H1 (cell line): ENCODE data around the gene EXOC3L1. TPM values are rescaled to one million over a fixed set of nuclear protein-coding genes. Genes with fewer than 3 reads are reported as not detected.

Experiments
- CTCF ChIA-PET: fragments of 300-600 bp; sonication (Branson Sonifier 250); formaldehyde crosslinking; loops from one replicate; lab custom pipeline; 2021; ENCODE audit not compliant: partially characterized antibody; lab: Charles Lee
- POLR2A ChIA-PET: fragments of 300-600 bp; sonication (Branson Sonifier 250); formaldehyde crosslinking; loops from one replicate; lab custom pipeline; 2021; ENCODE audit warnings: inconsistent platforms; ENCODE audit not compliant: partially characterized antibody; lab: Charles Lee
- DNase-seq, 2 experiments: peaks; one replicate each; pipeline versions ENCODE4 v3.0.0 to v3.0.0-alpha.2; 2010 to 2022; ENCODE audit warnings: low spot score in 2 of 2, low read depth in 1 of 2, mixed read lengths in 1 of 2
- FAIRE-seq: peaks from 2 replicates; lab custom pipeline; 2011; peaks lifted over from hg19 to GRCh38; lab: Jason Lieb, UNC
- H2AFZ ChIP-seq: 2 replicates; pipeline ENCODE4 v1.8.1; 2012; ENCODE audit warnings: low read length, inconsistent platforms
- H2AK5ac ChIP-seq: 2 replicates; pipeline ENCODE4 v1.6.1; 2013; ENCODE audit warnings: low read depth, low read length
- H2BK120ac ChIP-seq: replicated peaks from 2 replicates; pipeline ENCODE3; 2013; ENCODE audit warnings: low read depth, low read length, inconsistent platforms
- H2BK12ac ChIP-seq: 2 replicates; pipeline ENCODE4 v1.6.1; 2013; ENCODE audit warnings: low read depth, low read length
- H2BK15ac ChIP-seq: 2 replicates; pipeline ENCODE4 v1.6.1; 2013; ENCODE audit warnings: low read length
- H2BK20ac ChIP-seq: 2 replicates; pipeline ENCODE4 v1.6.1; 2013; ENCODE audit warnings: low read length
- H2BK5ac ChIP-seq: 2 replicates; pipeline ENCODE4 v1.6.1; 2013; ENCODE audit warnings: low read depth, low read length
- H3K14ac ChIP-seq: 2 replicates; pipeline ENCODE4 v1.6.1; 2013; ENCODE audit warnings: inconsistent platforms; ENCODE audit not compliant: insufficient read length
- H3K18ac ChIP-seq: 2 replicates; pipeline ENCODE4 v1.6.1; 2013; ENCODE audit warnings: low read length; ENCODE audit errors: extremely low read depth
- H3K23ac ChIP-seq: 2 replicates; pipeline ENCODE4 v1.6.1; 2013; ENCODE audit warnings: inconsistent platforms; ENCODE audit not compliant: insufficient read length
- H3K23me2 ChIP-seq: 2 replicates; pipeline ENCODE4 v1.6.1; 2013; ENCODE audit warnings: low read depth, low read length
- H3K27ac ChIP-seq: 2 replicates; pipeline ENCODE4 v1.6.1; 2011; ENCODE audit warnings: low read depth, low read length, inconsistent platforms
- H3K27me3 ChIP-seq, 4 experiments: replicated peaks in 1 of 4; 1 replicate in 1 of 4; 2 replicates in 3 of 4; pipeline versions ENCODE4 v1.6.1 to v1.8.1; 2011 to 2013; ENCODE audit warnings: low read length in 3 of 4, mild to moderate bottlenecking in 3 of 4, inconsistent platforms in 2 of 4, mixed read lengths in 2 of 4, moderate library complexity in 1 of 4; ENCODE audit not compliant: control insufficient read depth in 3 of 4, insufficient read depth in 3 of 4; ENCODE audit errors: extremely low read depth in 1 of 4
- H3K36me3 ChIP-seq, 4 experiments: 2 replicates each; pipeline versions ENCODE4 v1.6.1 to v1.8.1; 2011 to 2013; ENCODE audit warnings: mild to moderate bottlenecking in 4 of 4, low read length in 3 of 4, moderate library complexity in 2 of 4, control low read depth in 1 of 4, inconsistent platforms in 1 of 4; ENCODE audit not compliant: insufficient read depth in 4 of 4, control insufficient read depth in 2 of 4
- H3K4ac ChIP-seq: replicated peaks from 2 replicates; pipeline ENCODE3; 2013; ENCODE audit warnings: low read length, low read depth, mixed read lengths, inconsistent platforms; ENCODE audit not compliant: insufficient read length
- H3K4me1 ChIP-seq, 4 experiments: replicated peaks in 1 of 4; 1 replicate in 1 of 4; 2 replicates in 3 of 4; pipeline versions ENCODE4 v1.6.1 to v1.8.1; 2011 to 2013; ENCODE audit warnings: low read length in 3 of 4, inconsistent platforms in 2 of 4, mixed read lengths in 1 of 4; ENCODE audit not compliant: insufficient read depth in 4 of 4, control insufficient read depth in 3 of 4
- H3K4me2 ChIP-seq, 2 experiments: 2 replicates each; pipeline versions ENCODE4 v1.6.1 to v1.8.1; 2011 to 2013; ENCODE audit warnings: low read depth in 2 of 2, low read length in 2 of 2, control low read depth in 1 of 2, inconsistent platforms in 1 of 2, mild to moderate bottlenecking in 1 of 2; ENCODE audit not compliant: insufficient read depth in 1 of 2
- H3K4me3 ChIP-seq, 4 experiments: fragments of 200-600, 300-600 bp in 1 of 4; sonication (generic), shearing (Covaris generic), sonication (Bioruptor Twin) in 1 of 4; 2 replicates each; pipeline versions ENCODE4 v1.5.1 to v1.8.1; 2011 to 2016; ENCODE audit warnings: low read length in 4 of 4, low read depth in 3 of 4, control low read depth in 2 of 4, inconsistent platforms in 2 of 4, mild to moderate bottlenecking in 2 of 4, mixed read lengths in 1 of 4, moderate library complexity in 1 of 4; ENCODE audit not compliant: insufficient read depth in 2 of 4; ENCODE audit errors: extremely low read depth in 1 of 4
- H3K56ac ChIP-seq: replicated peaks from 2 replicates; pipeline ENCODE3; 2013; ENCODE audit warnings: low read depth, mild to moderate bottlenecking, mixed read lengths, low read length, inconsistent platforms; ENCODE audit not compliant: insufficient read length
- H3K79me1 ChIP-seq: 2 replicates; pipeline ENCODE4 v1.6.1; 2013; ENCODE audit warnings: low read depth, low read length, control low read depth
- H3K79me2 ChIP-seq, 2 experiments: 2 replicates each; pipeline versions ENCODE4 v1.6.1 to v1.8.1; 2012 to 2013; ENCODE audit warnings: low read length in 2 of 2, mild to moderate bottlenecking in 2 of 2, inconsistent platforms in 1 of 2; ENCODE audit not compliant: insufficient read depth in 2 of 2, control insufficient read depth in 1 of 2
- H3K9ac ChIP-seq, 4 experiments: replicated peaks in 1 of 4; 1 replicate in 1 of 4; 2 replicates in 3 of 4; pipeline versions ENCODE4 v1.6.1 to v1.8.1; 2011 to 2013; ENCODE audit warnings: low read depth in 3 of 4, low read length in 3 of 4, control low read depth in 2 of 4, mild to moderate bottlenecking in 2 of 4, moderate library complexity in 2 of 4, inconsistent platforms in 1 of 4; ENCODE audit errors: extremely low read depth in 1 of 4
- H3K9me3 ChIP-seq, 2 experiments: 2 replicates each; pipeline versions ENCODE4 v1.6.1 to v1.8.1; 2012 to 2013; ENCODE audit warnings: mild to moderate bottlenecking in 2 of 2, moderate library complexity in 2 of 2, control low read depth in 1 of 2, inconsistent platforms in 1 of 2, low read depth in 1 of 2, low read length in 1 of 2, mixed read lengths in 1 of 2; ENCODE audit not compliant: insufficient read depth in 2 of 2
- H4K20me1 ChIP-seq, 2 experiments: replicated peaks in 1 of 2; 2 replicates each; pipeline versions ENCODE3 to v1.8.1; 2011 to 2013; ENCODE audit warnings: inconsistent platforms in 2 of 2, low read length in 2 of 2, mild to moderate bottlenecking in 1 of 2; ENCODE audit not compliant: insufficient read depth in 2 of 2, control insufficient read depth in 1 of 2
- H4K5ac ChIP-seq: 2 replicates; pipeline ENCODE4 v1.6.1; 2013; ENCODE audit warnings: low read length, low read depth, mixed read lengths, inconsistent platforms; ENCODE audit not compliant: insufficient read length
- H4K8ac ChIP-seq: 2 replicates; pipeline ENCODE4 v1.8.0; 2013; ENCODE audit warnings: mild to moderate bottlenecking, moderate library complexity, low read length, inconsistent platforms; ENCODE audit not compliant: insufficient read depth; ENCODE audit errors: extremely low read depth
- H4K91ac ChIP-seq: replicated peaks from 2 replicates; pipeline ENCODE3; 2013; ENCODE audit warnings: low read length, mixed read lengths, inconsistent platforms; ENCODE audit not compliant: insufficient read length
- ATF2 ChIP-seq: IDR thresholded peaks from 2 replicates; pipeline ENCODE4 v1.6.1; 2012; ENCODE audit warnings: low read length, inconsistent platforms
- JUN ChIP-seq: IDR thresholded peaks from 2 replicates; pipeline ENCODE4 v1.6.1; 2011; ENCODE audit warnings: low read depth, mild to moderate bottlenecking, improper control_type of control experiment, low read length
- KDM1A ChIP-seq: fragments of 200-600, 300-600 bp; sonication (generic); IDR thresholded peaks from 2 replicates; pipeline ENCODE4 v1.7.1; 2016; ENCODE audit warnings: mild to moderate bottlenecking, low read length, borderline replicate concordance
- SIRT6 ChIP-seq: IDR thresholded peaks from one replicate; pipeline ENCODE4 v1.7.1; 2012; ENCODE audit warnings: low read length, inconsistent platforms
- TEAD4 ChIP-seq: IDR thresholded peaks from 2 replicates; pipeline ENCODE4 v1.6.1; 2012; ENCODE audit warnings: low read depth, low read length, inconsistent platforms, mixed read lengths
- YY1 ChIP-seq: IDR thresholded peaks from 2 replicates; pipeline ENCODE4 v1.6.1; 2011; ENCODE audit warnings: low read depth, mild to moderate bottlenecking, low read length
- WGBS, 2 experiments: shearing (Covaris generic) in 1 of 2; methylation state at CpG; one replicate each; pipeline versions ENCODE4 v1.1.6 to v1.1.7; 2013 to 2015; ENCODE audit warnings: low lambda C conversion rate in 2 of 2, mixed read lengths in 2 of 2, inconsistent platforms in 1 of 2, low coverage in 1 of 2, missing lambda C conversion rate in 1 of 2; ENCODE audit not compliant: insufficient replicate concordance in 2 of 2, insufficient coverage in 1 of 2, insufficient read length in 1 of 2; ENCODE audit errors: extremely low coverage in 1 of 2, missing lambda C conversion rate in 1 of 2; 5-methylcytosine and 5-hydroxymethylcytosine counted together
- polyA plus RNA-seq, 7 experiments: library from polyadenylated mRNA; depleted of rRNA in 3 of 7; stranded (reverse) in 5 of 7; unstranded in 2 of 7; fragments of >200 nt in 5 of 7; fragments of 200-250 nt in 2 of 7; gene quantifications; 1 replicate in 5 of 7; 2 replicates in 1 of 7; 4 replicates in 1 of 7; pipeline versions ENCODE4 v1.2.1 to v1.2.3, GENCODE V29; 2011 to 2013; ENCODE audit warnings: missing spikeins in 2 of 7, mixed read lengths in 2 of 7
- total RNA-seq: library from RNA; stranded (reverse); fragmentation: NEBNext Ultra II Directional; extraction: Animal tissue kit (Norgen Biotek cat#: 25700); gene quantifications from 2 replicates; pipeline ENCODE4 v1.2.1, GENCODE V29; 2021

The EXOC3L1 gene
- total and polyA plus RNA-seq, 2 of the 8 experiments (the other 6 are each of a cell fraction or from before 2014, with no cell fraction given): 1.3 TPM

GRCh38 chr16:67237396-67238277, 47.7 kb upstream of the EXOC3L1 start:
- DNase-seq (no peak), FAIRE-seq (no peak)
- Histone ChIP-seq H4K20me1 (peaks cover 0 to 9% of the 10 kb centered on the region in 2 experiments), H3K14ac (no peak overlapping the region), H4K8ac (no peak overlapping the region), H3K56ac (no peak overlapping the region), H2BK5ac (peak overlapping the region; percentile 66; the same call in 1 of the 2 replicates), H2BK12ac (no peak overlapping the region), H3K9ac (no peak overlapping the region; a peak in 1 of 7 replicates), H2AK5ac (no peak overlapping the region), H3K9me3 (no peaks in the 10 kb centered on the region), H3K23me2 (no peaks in the 10 kb centered on the region), H3K18ac (no peak overlapping the region), H4K91ac (no peak overlapping the region), H3K23ac (no peak overlapping the region), H2BK15ac (no peak overlapping the region), H2AFZ (no peak overlapping the region), H3K27ac (no peak overlapping the region), H2BK20ac (no peak overlapping the region), H2BK120ac (no peak overlapping the region), H3K27me3 (no peaks in the 10 kb centered on the region), H3K4ac (no peak overlapping the region), H3K79me2 (no peaks in the 10 kb centered on the region), H3K79me1 (peaks cover 14% of the 10 kb centered on the region), H3K4me1 (peaks cover 3 to 8% (median 7%) of the 10 kb centered on the region in 4 experiments; a peak in 6 of 7 replicates), H3K4me3 (no peak overlapping the region), H3K36me3 (peaks cover 5 to 21% (median 13%) of the 10 kb centered on the region in 4 experiments; a peak in 5 of 8 replicates), H4K5ac (no peak overlapping the region), H3K4me2 (no peak overlapping the region)
- POLR2A ChIA-PET: interaction anchor here (0.8 to 11.2 kb wide), 7 partner anchors 9 to 190 kb away, joined by 3 to 111 read pairs (median 4); partner anchors contain the start of genes FHOD1, SLC9A5 and TMEM208
- CTCF ChIA-PET: interaction anchor here (0.6 to 4.6 kb wide), 11 partner anchors 9 to 586 kb away, joined by 3 to 23 read pairs (median 4); partner anchors contain the start of genes ELMO3, KCTD19, LRRC36 and NOL3
- WGBS, 2 experiments: 95% methylated on average over 16 of the region's 16 CpGs; no CpG with 5 or more reads in 1 of the 2 experiments
- TF ChIP-seq JUN (no peak), KDM1A (no peak), TEAD4 (no peak), SIRT6 (no peak), ATF2 (no peak), YY1 (no peak)
